Measurements from ENCODE around the gene PLEKHM3. TPM values are rescaled to one million over a fixed set of nuclear protein-coding genes. Genes with fewer than 3 reads are reported as not detected.

PLEKHM3 gene
- total RNA-seq, 4 donors from 2014 or later, result 5.6 to 8.8 (median 6.8) TPM

DNA sequence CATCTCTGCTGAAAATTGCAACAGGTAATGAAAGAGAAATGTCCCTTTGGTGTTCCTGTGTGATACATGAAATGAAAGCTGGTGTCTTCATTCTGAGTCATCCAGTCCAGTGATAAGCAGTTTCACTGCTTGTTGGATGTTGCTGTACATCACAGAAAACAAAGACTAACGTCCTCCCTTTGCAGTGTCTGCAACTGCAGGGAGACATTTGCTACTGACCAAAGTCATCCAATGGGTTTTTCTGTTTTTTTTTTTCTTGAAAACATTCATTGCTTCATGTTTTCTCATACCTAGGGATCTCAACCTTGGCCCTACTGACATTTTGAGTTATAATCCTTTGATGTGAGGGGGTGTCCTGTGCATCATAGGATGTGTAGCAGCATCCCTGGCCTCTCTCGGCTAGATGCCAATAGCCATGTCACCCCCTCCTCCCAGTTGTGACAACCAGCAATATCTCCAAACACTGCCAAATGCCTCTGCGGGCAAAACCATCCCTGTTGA, 192.0 kb downstream of the PLEKHM3 start:
- in situ Hi-C loops (cut with MboI; ENCODE audit: low sequenced_read_pairs in 4 of 4) (no loop called here), intact Hi-C loops (cut with DNase I; ENCODE audit: low total_unique reads) (no loop called here)
- Histone ChIP-seq H3K9me3 (no peaks in the 10 kb centered on the region), H3K36me3 (no peaks in the 10 kb centered on the region), H3K27ac (no peak overlapping the region), H3K4me1 (peaks cover 8% of the 10 kb centered on the region in 2 donors), H3K4me3 (no peak overlapping the region), H3K27me3 (no peaks in the 10 kb centered on the region)
- DNase-seq (no peak), ATAC-seq (no peak)
- no peak for TF ChIP-seq POLR2A (IDR thresholded peaks at IDR 0.05)
- TF ChIP-seq CTCF (IDR thresholded peaks at IDR 0.05 in 4 of 5, conservative IDR thresholded peaks at IDR 0.05 in 1 of 5), result no peak

DNA sequence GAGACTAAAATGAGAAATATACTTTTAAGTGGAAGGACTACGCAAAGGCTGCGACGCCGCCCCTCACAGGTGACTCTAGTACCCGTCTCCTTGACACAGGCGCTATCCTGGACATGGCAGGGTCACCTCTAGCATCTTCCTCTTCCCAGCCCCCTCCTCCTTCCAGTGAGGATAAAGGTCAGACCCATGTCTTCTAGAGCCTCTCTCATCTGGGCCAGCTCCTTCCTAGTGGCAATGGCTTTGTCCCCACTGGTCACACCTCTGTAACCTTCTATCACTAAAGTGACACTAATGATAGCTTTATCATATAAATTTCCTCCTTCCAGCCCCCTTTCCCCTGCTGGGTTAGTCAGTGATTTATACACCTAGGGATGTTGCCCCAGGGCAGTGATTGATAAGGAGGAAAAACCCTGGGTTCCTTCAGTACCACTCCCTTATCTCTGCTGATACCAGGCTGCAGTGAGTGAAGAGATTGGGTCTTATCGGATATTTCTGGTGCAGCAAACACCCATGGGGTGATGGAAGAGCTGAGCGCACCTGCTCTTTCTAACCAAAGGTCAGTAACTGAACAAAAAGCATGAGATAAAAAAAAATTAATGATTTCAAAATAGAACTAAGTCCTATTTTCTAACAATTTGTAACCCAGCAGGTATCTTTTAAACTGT, 193.6 kb downstream of the PLEKHM3 start:
- Histone ChIP-seq H3K27ac (no peak overlapping the region), H3K27me3 (no peaks in the 10 kb centered on the region), H3K9me3 (no peaks in the 10 kb centered on the region), H3K4me3 (no peak overlapping the region), H3K36me3 (peaks cover 0 to 9% of the 10 kb centered on the region in 2 donors), H3K4me1 (peaks cover 3 to 4% of the 10 kb centered on the region in 2 donors)
- no peak for ATAC-seq
- DNase-seq, result no peak
- TF ChIP-seq CTCF (IDR thresholded peaks at IDR 0.05 in 4 of 5, conservative IDR thresholded peaks at IDR 0.05 in 1 of 5) (no peak), POLR2A (IDR thresholded peaks at IDR 0.05) (no peak)
- intact Hi-C loops (cut with DNase I; ENCODE audit: low total_unique reads) (no loop called here), in situ Hi-C loops (cut with MboI; ENCODE audit: low sequenced_read_pairs in 4 of 4) (no loop called here)

GRCh38 chr2:207830778-207831438, 194.4 kb downstream of the PLEKHM3 start:
- Histone ChIP-seq H3K27ac (no peak overlapping the region), H3K9me3 (no peaks in the 10 kb centered on the region), H3K4me1 (peaks cover 1% of the 10 kb centered on the region in 2 donors), H3K36me3 (peaks cover 0 to 9% of the 10 kb centered on the region in 2 donors), H3K4me3 (no peak overlapping the region), H3K27me3 (no peaks in the 10 kb centered on the region)
- intact Hi-C loops (cut with DNase I; ENCODE audit: low total_unique reads), result no loop called here
- no peak for TF ChIP-seq POLR2A (IDR thresholded peaks at IDR 0.05)
- no peak for TF ChIP-seq CTCF (IDR thresholded peaks at IDR 0.05 in 4 of 5, conservative IDR thresholded peaks at IDR 0.05 in 1 of 5)
- DNase-seq, result no peak
- in situ Hi-C loops (cut with MboI; ENCODE audit: low sequenced_read_pairs in 4 of 4), result no loop called here
- no peak for ATAC-seq

DNA sequence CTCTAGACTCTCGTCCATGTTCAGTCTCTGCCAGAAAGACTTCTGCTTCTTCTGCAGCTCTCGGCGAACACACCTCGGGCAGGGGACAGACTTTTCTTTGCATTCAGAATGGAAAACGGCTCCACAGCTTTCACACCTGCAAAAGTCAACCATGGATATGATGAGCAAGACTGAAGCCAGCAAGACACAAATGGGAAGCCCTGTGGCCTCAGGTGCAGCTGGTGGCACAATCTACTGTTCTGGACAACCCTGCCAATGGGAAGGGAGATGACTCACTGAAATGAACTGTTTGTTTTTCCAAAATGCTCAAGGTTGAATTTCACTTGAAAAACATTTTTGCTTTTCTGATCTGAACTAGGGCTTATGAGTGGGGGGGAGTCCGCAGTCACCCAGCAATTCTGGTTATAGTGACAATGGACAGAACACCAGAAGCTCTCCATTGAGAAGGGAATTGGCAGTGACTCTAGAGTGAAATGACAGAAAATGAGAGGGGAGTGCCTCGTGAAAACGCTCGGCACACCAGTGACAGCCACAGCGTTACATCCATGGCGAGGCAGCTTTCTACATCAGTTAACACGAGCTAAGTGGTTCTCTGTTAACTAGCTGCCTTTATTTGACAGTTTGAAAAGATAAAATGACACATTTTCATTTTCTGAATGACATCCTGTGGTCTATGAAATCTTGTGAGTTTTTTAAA, 196.8 kb downstream of the PLEKHM3 start:
- TF ChIP-seq POLR2A (IDR thresholded peaks at IDR 0.05) (no peak), CTCF (IDR thresholded peaks at IDR 0.05 in 4 of 5, conservative IDR thresholded peaks at IDR 0.05 in 1 of 5) (no peak)
- no peaks in the 10 kb centered on the region for H3K9me3 ChIP-seq
- peak in 1 of 2 donors; percentile 36 for ATAC-seq
- DNase-seq, result no peak
- intact Hi-C loops (cut with DNase I; ENCODE audit: low total_unique reads) (no loop called here), in situ Hi-C loops (cut with MboI; ENCODE audit: low sequenced_read_pairs in 4 of 4) (no loop called here)
- no peak overlapping the region for H3K4me3 ChIP-seq
- H3K36me3 ChIP-seq, result peaks cover 0 to 9% of the 10 kb centered on the region in 2 donors
- H3K27me3 ChIP-seq, result no peaks in the 10 kb centered on the region
- H3K27ac ChIP-seq, result no peak overlapping the region
- H3K4me1 ChIP-seq, result peaks cover 16 to 19% of the 10 kb centered on the region in 2 donors

All from gastrocnemius medialis (tissue), 4 donors.